Neural crest cell (in vitro differentiated cells): ENCODE results near the gene HMG20B. TPM values are rescaled to one million over a fixed set of nuclear protein-coding genes. Genes with fewer than 3 reads are reported as not detected.
"Not testable (repeated sequence)": the region's sequence is repeated elsewhere in the genome, so short reads cannot be mapped to it uniquely, and the experiment has no call there.

Source experiments
- DNase-seq: peaks from one replicate; pipeline ENCODE4 v3.0.0; 2021; ENCODE audit warnings: low read depth, mixed read lengths, low spot score
- H3K27ac Mint-ChIP-seq: one replicate; pipeline ENCODE4 v1.8.0; 2021; ENCODE audit warnings: mild to moderate bottlenecking, mixed read lengths; ENCODE audit not compliant: unreplicated experiment
- H3K27me3 Mint-ChIP-seq: 2 replicates; pipeline ENCODE4 v1.8.0; 2021; ENCODE audit warnings: low read depth, mild to moderate bottlenecking, mixed read lengths
- H3K36me3 Mint-ChIP-seq: 2 replicates; pipeline ENCODE4 v1.8.0; 2021; ENCODE audit warnings: low read depth, mild to moderate bottlenecking, mixed read lengths
- H3K4me1 Mint-ChIP-seq: 2 replicates; pipeline ENCODE4 v1.8.0; 2021; ENCODE audit warnings: mixed read lengths
- H3K4me3 Mint-ChIP-seq: one replicate; pipeline ENCODE4 v1.8.0; 2021; ENCODE audit warnings: mild to moderate bottlenecking, mixed read lengths
- H3K9me3 Mint-ChIP-seq: 2 replicates; pipeline ENCODE4 v1.8.0; 2021; ENCODE audit warnings: mixed read lengths
- total RNA-seq: library from RNA; stranded (reverse); gene quantifications from 2 replicates; pipeline ENCODE4 v1.2.1, GENCODE V29; 2021
- TF ChIP-seq, protein P1 (sequence below): fragments of 200-600 bp; sonication (generic); conservative IDR thresholded peaks from 2 replicates; pipeline ENCODE4 v1.5.0; 2021; ENCODE audit warnings: antibody characterized with exemption, mild to moderate bottlenecking

The HMG20B gene
- total RNA-seq, 1 donor from 2014 or later, result 79.6 TPM

- peaks cover 10% of the 10 kb centered on the region for H3K36me3 Mint-ChIP-seq
- peaks cover 15% of the 10 kb centered on the region for H3K4me1 Mint-ChIP-seq
- peak overlapping the region; percentile 41 for H3K4me3 Mint-ChIP-seq
- H3K9me3 Mint-ChIP-seq, result no peaks in the 10 kb centered on the region
- H3K27me3 Mint-ChIP-seq, result peaks cover 46% of the 10 kb centered on the region
- TF ChIP-seq, protein P1, sequence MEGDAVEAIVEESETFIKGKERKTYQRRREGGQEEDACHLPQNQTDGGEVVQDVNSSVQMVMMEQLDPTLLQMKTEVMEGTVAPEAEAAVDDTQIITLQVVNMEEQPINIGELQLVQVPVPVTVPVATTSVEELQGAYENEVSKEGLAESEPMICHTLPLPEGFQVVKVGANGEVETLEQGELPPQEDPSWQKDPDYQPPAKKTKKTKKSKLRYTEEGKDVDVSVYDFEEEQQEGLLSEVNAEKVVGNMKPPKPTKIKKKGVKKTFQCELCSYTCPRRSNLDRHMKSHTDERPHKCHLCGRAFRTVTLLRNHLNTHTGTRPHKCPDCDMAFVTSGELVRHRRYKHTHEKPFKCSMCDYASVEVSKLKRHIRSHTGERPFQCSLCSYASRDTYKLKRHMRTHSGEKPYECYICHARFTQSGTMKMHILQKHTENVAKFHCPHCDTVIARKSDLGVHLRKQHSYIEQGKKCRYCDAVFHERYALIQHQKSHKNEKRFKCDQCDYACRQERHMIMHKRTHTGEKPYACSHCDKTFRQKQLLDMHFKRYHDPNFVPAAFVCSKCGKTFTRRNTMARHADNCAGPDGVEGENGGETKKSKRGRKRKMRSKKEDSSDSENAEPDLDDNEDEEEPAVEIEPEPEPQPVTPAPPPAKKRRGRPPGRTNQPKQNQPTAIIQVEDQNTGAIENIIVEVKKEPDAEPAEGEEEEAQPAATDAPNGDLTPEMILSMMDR, result no peak
- DNase-seq, result no peak
- H3K27ac Mint-ChIP-seq, result no peak overlapping the region
These were observed 5.6 kb downstream of the HMG20B start for GRCh38 chr19:3578390-3578789.

- Mint-ChIP-seq H3K36me3 (peaks cover 2% of the 10 kb centered on the region), H3K27ac (no peak overlapping the region), H3K27me3 (peaks cover 54% of the 10 kb centered on the region), H3K4me1 (peaks cover 7% of the 10 kb centered on the region), H3K9me3 (no peaks in the 10 kb centered on the region), H3K4me3 (peak overlapping the region; percentile 50)
- TF ChIP-seq, protein P1, result no peak
- DNase-seq, result no peak
These were observed 7.6 kb downstream of the HMG20B start for GRCh38 chr19:3580156-3580934.

DNA sequence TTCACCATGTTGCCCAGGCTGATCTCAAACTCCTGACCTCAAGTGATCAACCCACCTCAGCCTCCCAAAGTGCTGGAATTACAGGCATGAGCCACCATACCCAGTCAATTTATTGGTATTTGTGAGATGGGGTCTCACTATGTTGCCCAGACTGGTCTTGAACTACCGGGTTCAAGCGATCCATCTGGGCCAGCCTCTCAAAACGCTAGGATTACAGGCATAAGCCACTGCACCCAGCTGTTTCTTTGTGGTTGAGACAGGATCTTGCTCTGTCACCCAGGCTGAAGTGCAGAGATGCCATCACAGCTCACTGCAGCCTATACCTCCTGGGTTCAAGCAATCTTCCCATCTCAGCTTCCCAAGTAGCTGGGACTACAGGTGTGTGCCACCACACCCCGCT, 9.0 kb downstream of the HMG20B start:
- DNase-seq, H3K27ac Mint-ChIP-seq, H3K36me3 Mint-ChIP-seq, H3K4me1 Mint-ChIP-seq, H3K9me3 Mint-ChIP-seq, H3K4me3 Mint-ChIP-seq: not testable (repeated sequence)
- H3K27me3 Mint-ChIP-seq, result peaks cover 56% of the 10 kb centered on the region

- peaks cover 69% of the 10 kb centered on the region for H3K27me3 Mint-ChIP-seq
- H3K9me3 Mint-ChIP-seq, H3K36me3 Mint-ChIP-seq, DNase-seq, H3K27ac Mint-ChIP-seq, H3K4me1 Mint-ChIP-seq, H3K4me3 Mint-ChIP-seq: not testable (repeated sequence)
These were observed 11.5 kb downstream of the HMG20B start for GRCh38 chr19:3584036-3584802.

DNA sequence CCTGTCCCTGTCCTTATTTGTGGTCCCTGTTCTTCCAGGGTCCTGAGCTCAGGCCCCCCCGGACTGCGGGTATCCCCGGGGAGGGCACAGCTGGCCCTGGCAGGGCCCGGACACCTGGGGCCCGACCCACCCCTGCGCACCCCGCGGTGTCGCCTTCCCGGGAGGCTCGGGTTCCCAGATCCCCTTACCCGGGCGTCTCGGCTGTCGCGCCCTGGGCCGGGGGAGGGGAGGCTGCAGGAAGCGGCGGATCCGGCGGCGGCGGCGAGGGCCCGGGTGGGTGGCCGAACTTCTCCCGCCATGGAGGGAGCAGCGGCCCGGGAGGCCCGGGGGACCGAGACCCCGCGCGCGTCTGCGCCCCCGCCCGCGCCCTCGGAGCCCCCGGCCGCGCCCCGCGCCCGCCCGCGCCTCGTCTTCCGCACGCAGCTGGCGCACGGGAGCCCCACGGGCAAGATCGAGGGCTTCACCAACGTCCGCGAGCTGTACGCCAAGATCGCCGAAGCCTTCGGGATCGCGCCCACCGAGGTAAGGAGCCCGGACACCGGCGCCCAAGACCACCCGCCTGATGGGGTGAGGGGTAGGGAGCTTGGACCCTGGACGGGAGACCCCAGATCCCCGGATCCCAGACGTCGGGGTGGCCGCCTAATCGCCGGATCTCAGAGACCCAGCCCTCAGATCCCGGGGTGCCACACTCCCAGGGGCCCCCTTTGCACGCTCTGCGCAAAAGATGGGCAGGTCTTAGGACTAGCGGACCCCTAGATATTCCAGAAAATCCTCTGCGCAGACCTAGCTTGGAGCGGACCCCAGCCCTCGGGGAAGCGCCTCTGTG, 12.8 kb downstream of the HMG20B start, which contains the start of gene GIPC3:
GIPC3 (plus strand) TSS at position 178 of the 826 bp plus-strand sequence; CDS start at position 298, 120 bp downstream.
- Mint-ChIP-seq H3K27me3 (peaks cover 62% of the 10 kb centered on the region), H3K4me3 (no peak within 1 kb of the TSS), H3K4me1 (no peaks in the 10 kb centered on the region), H3K36me3 (no peaks in the 10 kb centered on the region), H3K27ac (no peak within 1 kb of the TSS), H3K9me3 (peaks cover 3% of the 10 kb centered on the region)
- DNase-seq, result no peak
- TF ChIP-seq, protein P1, result no peak

DNA sequence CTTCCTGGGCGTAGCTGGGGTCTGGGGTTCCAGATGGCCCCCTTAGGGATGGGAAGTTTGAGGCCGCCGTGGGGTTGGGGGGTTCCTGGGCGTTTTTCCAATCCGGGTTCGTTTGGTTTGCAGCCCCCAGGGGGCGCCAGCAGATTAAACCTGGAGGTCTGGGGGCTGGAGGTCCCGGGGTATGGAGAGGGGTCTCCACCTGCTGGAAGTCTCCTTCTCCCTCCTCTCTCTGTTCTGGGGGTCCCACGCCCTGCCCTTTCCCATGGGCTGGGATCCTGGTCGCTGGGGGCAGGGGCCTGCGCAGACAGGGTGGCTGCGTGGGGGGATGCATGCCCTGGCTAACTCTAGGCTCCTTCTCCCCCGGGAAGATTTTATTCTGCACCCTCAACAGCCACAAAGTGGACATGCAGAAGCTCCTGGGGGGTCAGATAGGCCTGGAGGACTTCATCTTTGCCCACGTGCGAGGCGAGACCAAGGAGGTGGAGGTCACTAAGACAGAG, 13.4 kb downstream of the HMG20B start:
- peaks cover 60% of the 10 kb centered on the region for H3K27me3 Mint-ChIP-seq
- no peaks in the 10 kb centered on the region for H3K36me3 Mint-ChIP-seq
- H3K27ac Mint-ChIP-seq, result no peak overlapping the region
- peak; percentile 44 for DNase-seq
- TF ChIP-seq, protein P1, result peak; percentile 62
- no peaks in the 10 kb centered on the region for H3K4me1 Mint-ChIP-seq
- peaks cover 3% of the 10 kb centered on the region for H3K9me3 Mint-ChIP-seq
- no peak overlapping the region for H3K4me3 Mint-ChIP-seq
